Renal cortex interstitium (tissue), 11 donors: Measurements from ENCODE around the gene KAZN. TPM values are rescaled to one million over a fixed set of nuclear protein-coding genes. Genes with fewer than 3 reads are reported as not detected.
A peak's percentile ranks its signal among the peaks of the same experiment; 100 is the strongest.
"Not testable (repeated sequence)": the region's sequence is repeated elsewhere in the genome, so short reads cannot be mapped to it uniquely, and the experiment has no call there.

Source experiments
- DNase-seq, 11 donors: peaks; one replicate each; pipeline ENCODE4 v3.0.0-alpha.2; 2013; ENCODE audit warnings: low read depth in 9 of 11, low spot score in 4 of 11; ENCODE audit errors: extremely low read depth in 1 of 11
- polyA plus RNA-seq, 3 donors: library from polyadenylated mRNA; unstranded; fragments of 120-200 nt; gene quantifications; one replicate each; pipeline ENCODE4 v1.2.1, GENCODE V29; 2013; ENCODE audit not compliant: insufficient read length in 3 of 3

KAZN gene
- polyA plus RNA-seq, 3 donors, result 32.3 to 43.3 (median 34.6) TPM

DNA sequence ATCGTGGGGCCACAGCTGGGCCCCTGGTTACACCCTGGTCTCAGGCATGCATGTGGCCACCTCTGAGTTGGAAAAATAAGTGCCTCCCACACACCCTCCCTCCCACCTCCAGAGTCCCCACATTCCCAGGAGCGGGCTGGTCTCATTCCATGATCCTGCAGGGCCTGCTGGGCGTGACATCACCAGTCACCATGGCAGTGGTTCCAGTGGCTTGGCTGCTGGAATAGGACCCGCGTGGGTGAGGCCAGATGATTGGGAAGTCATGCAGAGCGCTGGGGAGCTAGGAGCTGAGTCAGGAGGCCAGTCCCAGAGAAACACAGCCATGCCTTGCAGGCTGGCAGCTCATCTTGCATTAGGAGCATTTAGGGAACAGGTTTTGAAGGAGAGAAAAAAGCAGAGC lies 429.6 kb downstream of the KAZN start:
- peak; percentile 71 to 93 (median 85) for DNase-seq

DNA sequence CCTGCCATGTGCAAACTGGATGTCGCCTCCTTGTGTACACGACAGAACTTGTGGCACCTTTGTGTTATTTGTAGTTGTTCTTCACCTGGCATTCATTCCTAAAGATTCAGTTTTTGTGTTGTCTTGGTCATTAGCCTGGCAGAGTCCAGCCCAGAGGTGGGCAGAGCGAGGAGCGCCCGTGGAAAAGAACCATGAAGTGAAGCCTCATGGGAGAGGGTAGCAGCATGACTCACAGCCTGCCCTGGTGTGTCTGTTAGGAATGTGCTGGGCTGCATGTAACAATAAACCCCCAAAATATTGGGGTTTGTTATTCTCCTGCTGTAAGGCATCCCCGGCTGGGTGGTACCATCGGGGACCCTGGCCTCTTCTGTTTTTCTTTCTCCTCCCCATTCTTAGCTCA lies 430.1 kb downstream of the KAZN start:
- no peak for DNase-seq

DNA sequence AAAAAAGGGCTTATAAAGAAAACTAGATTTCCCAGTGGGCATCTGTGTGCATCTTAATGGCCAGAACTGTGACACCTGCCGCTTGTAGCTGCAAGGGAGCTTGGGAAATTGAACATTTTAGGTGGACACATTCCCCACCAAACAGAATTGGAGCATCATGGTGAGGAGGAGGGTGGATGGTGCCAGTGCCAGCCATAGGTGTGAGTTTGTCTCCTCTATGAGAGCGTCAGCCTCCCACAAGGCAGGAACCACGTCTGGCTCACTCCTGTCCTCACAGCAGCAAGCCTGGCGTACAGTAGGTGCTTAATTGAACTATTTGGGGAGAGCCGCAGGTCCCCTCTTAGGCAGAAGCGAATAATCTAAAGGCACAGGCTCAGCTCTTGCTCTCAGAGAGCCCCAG lies 430.6 kb downstream of the KAZN start:
- DNase-seq, result no peak

DNA sequence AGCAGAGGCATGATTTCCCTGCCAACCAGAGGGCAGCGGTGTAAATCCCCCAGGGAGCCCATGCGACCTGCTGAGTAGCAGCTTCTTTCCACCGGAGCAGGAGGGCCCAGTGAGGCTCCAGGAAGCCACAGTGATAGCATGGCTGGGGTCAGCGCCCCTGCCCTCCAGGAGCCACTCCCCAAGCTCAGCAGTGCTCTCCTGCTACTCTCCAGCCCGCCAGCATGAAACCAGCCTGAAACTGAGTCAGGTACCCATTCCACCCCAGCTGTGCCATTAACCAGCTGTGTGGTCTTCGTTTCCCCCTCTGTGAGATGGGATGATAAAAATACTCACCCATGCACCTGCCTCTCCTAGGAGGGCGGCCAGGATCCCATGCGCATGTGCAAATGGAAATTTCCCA lies 431.3 kb downstream of the KAZN start:
- no peak for DNase-seq

DNA sequence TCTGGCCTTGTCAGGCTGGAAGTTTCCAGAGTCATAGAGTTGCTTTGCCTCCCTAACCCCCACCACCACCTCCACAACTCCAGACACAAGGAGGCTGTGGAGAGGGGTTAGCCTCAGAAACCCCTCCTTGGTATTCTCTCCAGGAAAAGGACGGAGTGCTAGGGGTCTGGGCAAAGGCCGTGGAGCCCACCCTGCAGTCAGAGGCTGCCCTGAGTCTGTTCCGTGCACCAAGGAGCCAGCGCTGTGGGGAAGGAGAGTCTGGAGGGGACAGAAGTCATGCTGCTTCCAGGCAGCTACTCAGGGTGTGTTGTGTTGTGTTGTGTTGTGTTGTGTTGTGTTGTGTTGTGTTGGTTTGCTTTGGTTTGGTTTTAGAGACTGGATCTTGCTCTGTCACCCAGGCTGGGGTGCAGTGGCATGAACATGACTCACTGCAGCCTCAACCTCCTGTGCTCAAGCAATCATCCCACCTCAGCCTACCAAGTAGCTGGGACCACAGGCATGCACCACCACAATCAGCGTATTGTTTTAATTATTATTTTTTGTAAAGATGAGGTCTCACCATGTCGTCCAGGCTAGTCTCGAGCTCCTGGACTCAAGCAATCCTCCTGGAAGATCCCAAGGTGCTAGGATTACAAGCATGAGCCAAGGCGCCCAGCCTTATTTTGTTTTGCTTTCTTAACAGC lies 432.9 kb downstream of the KAZN start:
- DNase-seq, result no peak

DNA sequence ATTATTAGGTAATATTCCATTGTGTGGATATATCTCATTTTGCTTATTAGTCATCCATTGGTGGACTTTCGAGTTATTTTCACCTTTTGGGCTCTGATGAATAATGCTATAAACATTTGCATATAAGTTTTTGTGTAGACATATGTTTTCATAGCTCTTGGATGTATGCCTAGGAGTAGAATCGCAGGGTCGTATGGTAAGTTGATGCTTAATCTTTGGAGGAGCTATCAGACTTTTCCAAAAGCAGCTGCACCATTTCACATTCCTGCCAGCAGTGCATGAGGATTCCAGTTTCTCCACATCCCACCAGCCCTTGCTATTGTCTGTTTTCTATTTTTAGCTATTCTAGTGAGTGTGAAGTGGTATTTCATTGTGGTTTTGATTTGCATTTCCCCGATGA lies 434.8 kb downstream of the KAZN start:
- no peak for DNase-seq

DNA sequence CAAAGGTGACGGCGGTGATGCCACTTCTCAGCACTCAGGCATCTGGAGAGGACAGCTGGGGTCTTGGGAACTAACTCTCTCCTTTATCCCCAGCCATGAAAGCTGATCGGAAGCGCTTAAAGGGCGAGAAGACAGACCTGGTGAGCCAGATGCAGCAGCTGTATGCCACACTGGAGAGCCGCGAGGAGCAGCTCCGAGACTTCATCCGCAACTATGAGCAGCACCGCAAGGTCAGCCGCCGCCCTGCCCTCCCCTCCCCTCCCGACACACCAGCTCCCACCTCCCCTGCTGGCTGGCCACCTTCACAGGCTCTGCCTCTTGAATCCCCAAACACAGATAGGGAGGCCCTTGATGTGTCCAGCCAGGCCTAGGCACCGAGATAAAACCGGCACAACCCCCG lies 436.2 kb downstream of the KAZN start:
- DNase-seq, result no peak

DNA sequence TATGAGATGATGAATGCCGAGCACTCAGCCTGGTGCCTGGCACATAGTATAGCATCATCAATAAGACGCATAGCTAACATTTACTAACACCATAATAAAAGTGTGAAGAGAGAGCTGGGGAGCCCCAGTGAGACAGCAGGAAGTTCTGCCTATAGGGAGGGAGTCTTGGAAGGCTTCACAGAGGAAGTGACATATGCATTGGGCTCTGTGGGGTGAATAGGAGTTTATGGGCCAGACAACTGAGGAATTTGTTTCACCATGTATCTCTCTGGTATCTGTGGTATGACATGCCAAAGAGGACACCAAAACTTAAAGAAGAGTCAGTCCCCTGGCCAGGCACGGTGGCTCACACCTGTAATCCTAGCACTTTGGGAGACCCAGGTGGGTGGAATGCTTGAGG lies 436.8 kb downstream of the KAZN start:
- no peak for DNase-seq

DNA sequence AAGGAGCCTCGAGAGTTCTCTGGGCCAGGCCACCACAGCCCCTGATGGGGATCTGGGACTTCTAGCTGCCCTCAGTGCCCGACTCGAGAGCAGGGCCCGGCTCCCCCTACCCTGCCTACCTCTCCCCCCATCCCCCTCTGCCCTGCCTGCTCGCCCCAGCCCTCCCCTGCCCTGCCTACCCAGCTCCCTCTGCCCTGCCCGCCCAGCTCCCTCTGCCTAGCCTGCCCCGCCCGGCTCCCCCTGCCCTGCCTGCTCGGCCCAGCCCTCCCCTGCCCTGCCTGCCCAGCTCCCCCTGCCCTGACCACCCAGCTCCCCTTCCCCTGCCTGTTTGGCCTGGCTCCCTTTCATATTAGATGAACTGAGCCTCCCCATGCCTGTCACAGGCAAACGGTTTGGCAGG lies 437.6 kb downstream of the KAZN start:
- no peak for DNase-seq

DNA sequence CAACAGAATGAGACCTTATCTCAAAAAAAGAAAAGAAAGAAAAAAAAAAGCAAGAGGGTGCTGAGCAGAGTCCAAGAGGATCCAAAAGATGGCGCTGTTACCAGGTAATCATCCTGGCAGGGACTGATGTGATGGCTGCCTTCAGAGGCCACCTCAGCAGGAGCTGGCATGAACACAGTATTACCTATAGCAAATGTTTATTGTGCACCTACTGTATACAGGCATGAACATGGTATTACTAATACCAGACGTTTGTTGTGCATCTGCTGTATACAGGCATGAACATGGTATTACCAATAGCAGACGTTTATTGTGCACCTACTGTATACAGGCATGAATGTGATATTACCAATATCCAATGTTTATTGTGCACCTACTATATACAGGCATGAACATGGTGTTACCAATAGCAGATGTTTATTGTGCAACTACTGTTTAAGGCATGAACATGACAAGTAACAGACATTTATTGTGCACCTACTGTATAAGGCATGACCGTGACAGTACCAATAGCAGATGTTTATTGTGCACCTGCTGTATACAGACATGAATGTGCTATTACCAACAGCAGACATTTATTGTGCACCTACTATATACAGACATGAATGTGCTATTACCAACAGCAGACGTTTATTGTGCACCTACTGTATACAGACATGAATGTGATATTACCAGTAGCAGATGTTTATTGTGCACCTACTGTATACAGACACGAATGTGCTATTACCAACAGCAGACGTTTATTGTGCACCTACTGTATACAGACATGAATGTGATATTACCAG lies 439.9 kb downstream of the KAZN start:
- no peak for DNase-seq

DNA sequence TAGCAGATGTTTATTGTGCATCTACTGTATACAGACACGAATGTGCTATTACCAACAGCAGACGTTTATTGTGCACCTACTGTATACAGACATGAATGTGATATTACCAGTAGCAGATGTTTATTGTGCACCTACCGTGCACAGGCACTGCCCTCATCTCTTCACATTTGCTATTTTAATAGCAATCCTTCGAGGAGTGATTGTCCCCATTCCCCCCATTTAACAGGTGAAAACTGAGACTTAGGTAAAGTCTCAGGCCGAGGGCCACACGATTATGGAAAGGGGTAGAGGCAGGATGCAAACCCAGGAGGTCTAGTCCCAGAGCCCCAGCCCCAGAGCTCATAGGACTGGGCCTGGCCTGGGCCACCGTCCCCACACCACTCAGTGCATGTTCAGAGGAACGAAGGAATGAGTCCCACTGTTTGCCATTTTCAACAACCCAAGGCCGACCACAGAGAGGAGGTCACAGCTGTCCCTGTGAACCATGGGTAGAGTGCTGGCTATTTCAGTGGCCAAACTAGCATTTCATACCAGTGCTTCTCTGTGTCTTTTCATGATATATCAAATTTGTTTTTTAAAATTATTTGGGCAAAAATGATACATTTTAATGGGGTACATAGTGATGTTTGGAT lies 440.6 kb downstream of the KAZN start:
- DNase-seq, result no peak

DNA sequence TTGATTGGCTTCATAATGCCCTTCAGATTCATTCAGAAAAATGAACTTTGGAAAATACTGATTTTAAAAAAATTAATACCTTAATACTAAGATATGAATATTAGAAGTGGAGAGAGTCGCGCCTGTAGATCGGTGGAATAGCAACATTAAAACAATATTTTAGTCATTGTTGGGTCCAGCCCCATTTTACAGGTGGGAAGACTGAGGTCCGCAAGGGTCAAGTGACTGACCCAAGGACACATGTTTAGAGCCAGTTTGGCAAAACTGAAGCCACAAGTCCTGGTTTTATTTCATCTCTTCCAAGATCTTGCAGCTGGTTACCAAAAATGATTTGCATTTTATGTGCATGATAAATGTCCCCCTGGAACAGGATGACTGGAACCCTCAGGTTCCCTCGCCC lies 441.4 kb downstream of the KAZN start:
- DNase-seq, result no peak

DNA sequence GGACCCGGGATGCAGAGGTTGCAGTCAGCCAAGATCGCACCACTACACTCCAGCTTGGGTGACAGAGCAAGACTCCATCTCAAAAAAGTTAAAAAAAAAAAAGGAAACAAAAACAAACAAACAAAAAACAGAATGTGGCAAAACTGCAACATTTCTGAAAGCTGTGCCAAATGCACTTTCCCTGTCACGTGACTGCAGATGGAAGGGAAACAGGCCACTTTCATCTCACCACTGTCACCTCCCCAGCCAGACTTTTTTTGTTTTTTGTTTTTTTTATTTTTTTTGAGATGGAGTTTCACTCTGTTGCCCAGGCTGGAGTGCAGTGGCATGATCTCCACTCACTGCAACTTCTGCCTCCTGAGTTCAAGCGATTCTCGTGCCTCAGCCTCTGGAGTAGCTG lies 442.2 kb downstream of the KAZN start:
- not testable (repeated sequence) for DNase-seq

DNA sequence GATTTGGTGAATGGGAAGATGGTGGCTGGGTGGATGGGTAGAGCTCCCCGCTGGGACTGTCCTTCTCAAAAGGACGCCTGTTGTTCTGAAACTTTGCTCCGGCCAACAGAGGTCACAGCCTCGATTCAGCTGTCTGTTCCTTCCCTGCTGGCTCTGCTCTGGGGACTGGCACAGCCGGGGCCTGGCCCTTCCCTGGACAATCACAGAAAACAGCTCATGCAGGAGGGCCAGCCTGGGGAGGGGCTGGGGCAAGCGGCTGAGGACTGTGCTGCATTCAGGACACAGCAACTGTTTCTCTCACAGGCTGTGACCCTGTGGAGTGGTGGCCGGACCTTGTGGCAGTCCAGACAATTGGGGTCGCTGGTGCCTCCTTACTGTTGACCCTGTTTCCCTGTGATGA lies 444.4 kb downstream of the KAZN start:
- DNase-seq, result no peak

DNA sequence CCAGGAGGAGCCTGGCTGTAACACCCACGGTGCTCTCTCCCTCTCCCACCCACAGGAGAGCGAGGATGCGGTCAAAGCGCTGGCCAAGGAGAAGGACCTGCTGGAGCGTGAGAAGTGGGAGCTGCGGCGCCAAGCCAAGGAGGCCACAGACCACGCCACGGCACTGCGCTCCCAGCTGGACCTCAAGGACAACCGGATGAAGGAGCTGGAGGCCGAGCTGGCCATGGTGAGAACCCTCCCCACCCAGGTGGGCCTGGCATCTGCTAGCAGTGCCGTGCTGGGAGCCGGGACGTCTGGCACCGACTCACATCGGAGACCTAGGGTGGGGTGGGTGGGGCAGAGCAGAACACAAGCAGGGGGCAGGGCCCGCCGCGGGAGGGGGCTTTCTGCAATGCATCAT lies 445.4 kb downstream of the KAZN start:
- no peak for DNase-seq

DNA sequence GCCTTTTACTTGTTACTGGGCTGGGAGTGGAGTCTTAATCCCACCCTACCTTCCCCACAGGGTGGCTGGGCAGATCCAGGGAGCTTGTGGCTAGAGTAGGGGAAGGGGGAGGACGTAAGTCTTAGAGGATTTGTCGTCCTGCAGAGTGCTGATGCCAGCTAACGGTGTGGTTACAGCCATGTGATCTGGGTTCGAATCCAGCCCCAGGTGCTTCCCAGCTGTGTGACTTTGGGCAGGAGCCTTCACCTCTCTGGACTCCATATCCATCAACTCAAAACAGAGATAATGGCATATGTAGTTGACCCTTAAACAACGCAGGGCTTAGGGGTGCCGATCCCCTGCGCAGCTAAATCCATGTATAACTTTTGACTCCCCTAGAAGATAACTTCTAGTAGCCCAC lies 446.6 kb downstream of the KAZN start:
- DNase-seq, result no peak

DNA sequence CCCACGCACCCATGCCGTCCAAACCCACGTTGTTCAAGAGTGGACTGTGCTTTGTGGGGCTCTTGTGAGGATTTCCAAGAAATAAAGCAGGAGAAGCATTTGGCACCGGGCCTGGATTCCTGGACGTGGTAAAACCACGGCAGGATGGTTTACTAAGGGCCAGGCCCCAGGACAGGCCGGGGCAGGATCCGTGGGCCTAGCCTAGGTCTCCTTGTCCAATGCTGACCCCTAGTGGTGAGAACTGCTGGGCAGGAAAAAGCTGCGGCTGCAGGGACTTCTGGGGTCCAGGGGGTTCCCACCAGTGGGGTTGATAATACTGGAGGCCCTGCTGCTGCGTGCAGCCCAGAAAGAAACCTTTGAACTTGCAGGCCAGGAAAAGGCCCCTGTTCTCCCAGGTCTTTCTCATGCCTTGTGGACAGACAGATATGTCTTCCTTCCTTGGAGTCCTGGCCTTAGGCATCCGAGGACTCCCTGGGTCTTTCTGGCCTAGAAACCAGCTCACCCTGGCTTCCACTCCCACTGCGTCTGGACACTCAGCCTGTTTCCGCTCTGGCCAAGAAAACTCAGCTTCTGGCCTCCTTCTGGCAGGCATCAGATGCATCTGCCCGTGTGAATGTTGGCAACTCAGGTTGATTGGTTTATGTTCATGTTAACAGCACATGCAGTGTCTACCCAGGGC lies 448.1 kb downstream of the KAZN start:
- peak in 9 of 11 donors; percentile 58 to 75 (median 68) for DNase-seq

DNA sequence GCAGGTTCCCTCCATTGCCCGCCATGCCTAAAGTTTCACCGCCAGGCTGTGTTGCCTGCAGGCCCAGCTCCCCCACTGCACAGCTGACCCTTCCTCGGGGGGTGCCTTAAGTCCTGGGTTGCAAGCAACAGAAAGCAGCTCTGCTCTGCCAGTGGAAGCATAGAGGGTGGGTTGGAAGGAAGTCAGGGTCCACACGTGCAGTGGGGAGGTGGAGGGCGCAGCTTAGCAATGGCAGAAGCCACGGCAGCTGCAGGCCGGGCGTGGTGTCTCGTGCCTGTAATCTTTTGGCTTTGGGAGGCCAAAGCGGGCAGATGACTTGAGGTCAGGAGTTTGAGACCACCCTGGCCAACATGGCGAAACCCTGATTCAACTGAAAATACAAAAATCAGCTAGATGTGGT lies 448.8 kb downstream of the KAZN start:
- no peak for DNase-seq

DNA sequence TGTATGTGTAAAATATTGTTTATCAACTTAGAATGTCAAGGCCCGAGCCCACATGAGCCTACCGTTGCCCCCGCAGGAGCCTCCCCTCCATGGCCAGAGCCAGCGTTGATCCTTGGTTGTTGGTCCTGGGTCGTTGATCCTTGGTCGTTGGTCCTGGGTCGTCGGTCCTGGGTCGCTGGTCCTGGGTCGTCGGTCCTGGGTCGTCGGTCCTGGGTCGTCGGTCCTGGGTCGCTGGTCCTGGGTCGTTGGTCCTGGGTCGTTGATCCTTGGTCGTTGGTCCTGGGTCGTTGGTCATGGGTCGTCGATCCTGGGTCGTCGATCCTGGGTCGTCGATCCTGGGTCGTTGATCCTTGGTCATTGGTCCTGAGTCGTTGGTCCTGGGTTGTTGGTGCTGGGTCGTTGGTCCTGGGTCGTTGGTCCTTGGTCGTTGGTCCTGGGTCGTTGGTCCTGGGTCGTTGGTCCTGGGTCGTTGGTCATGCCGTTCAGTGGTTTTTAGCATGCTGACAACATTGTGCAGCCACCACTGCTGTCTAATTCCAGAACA lies 450.0 kb downstream of the KAZN start:
- no peak for DNase-seq

DNA sequence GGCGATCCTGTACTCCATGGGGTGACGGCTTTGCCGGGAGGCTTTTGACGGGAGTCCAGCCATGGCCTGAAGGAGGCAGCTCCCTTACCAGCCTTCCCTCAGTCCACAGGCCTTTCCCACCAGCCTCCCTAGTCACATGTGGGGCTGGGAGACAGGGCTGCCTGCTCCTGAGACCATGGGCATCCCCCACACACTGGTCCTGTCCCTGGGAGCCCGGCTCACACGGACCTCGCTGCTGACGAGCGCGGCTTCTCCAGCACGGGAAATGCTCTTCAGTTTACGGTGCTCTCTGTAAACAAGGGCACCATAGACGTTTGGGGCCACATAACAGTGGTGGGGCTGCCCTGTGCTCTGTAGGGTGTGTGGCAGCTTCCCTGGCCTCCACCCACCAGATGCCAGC lies 450.6 kb downstream of the KAZN start:
- DNase-seq, result no peak
